Prostate gland (tissue), 2 donors: ENCODE measurements around the gene PGBD1. TPM values are rescaled to one million over a fixed set of nuclear protein-coding genes. Genes with fewer than 3 reads are reported as not detected.

Experiments
- DNase-seq: peaks from one replicate; pipeline ENCODE4 v3.0.0-alpha.2; 2019; ENCODE audit warnings: low spot score
- H3K27ac ChIP-seq, 2 donors: fragments of 200-600 bp; sonication (generic); 2 replicates each; pipeline ENCODE4 v1.5.1; 2017 to 2019
- H3K27me3 ChIP-seq: fragments of 200-600 bp; sonication (generic); replicated peaks from 2 replicates; pipeline ENCODE4 v1.5.1; 2019; ENCODE audit not compliant: insufficient read depth
- H3K36me3 ChIP-seq, 2 donors: fragments of 200-600 bp; sonication (generic); 1 replicate in 1 of 2; 2 replicates in 1 of 2; pipeline versions ENCODE4 v1.5.1 to v1.8.1; 2017 to 2019
- H3K4me1 ChIP-seq: fragments of 200-600 bp; sonication (generic); replicated peaks from 2 replicates; pipeline ENCODE4 v1.5.1; 2019
- H3K4me3 ChIP-seq, 2 donors: fragments of 200-600 bp; sonication (generic); 2 replicates each; pipeline ENCODE4 v1.5.1; 2017 to 2019
- H3K9me3 ChIP-seq: fragments of 200-600 bp; sonication (generic); 2 replicates; pipeline ENCODE4 v1.5.1; 2017
- POLR2A ChIP-seq: fragments of 450-650 bp; IDR thresholded peaks from one replicate; pipeline ENCODE4 v1.6.1; 2016; ENCODE audit warnings: antibody characterized with exemption, mild to moderate bottlenecking
- POLR2AphosphoS5 ChIP-seq: sonication (generic); formaldehyde crosslinking; IDR thresholded peaks from one replicate; pipeline ENCODE4 v1.6.1; 2017; ENCODE audit warnings: antibody characterized with exemption
- WGBS: methylation state at CpG from one replicate; pipeline ENCODE4 v1.1.5; 2018; 5-methylcytosine and 5-hydroxymethylcytosine counted together
- intact Hi-C: fragments of 100-400 bp; cut with DNase I; formaldehyde crosslinking; loops from one replicate; pipeline ENCODE4 v1.14.2; 2022
- total RNA-seq, 2 donors: library from RNA; depleted of rRNA; stranded (reverse); fragments of >200 nt; gene quantifications; one replicate each; pipeline ENCODE4 v1.1.0, GENCODE V29; 2016
- TF ChIP-seq, protein P1 (sequence below), 4 experiments: fragments of 200-600 bp in 2 of 4; fragments of 450-650 bp in 2 of 4; sonication (generic) in 2 of 4; IDR thresholded peaks; 1 replicate in 3 of 4; 2 replicates in 1 of 4; pipeline ENCODE4 v1.5.1; 2016 to 2019; ENCODE audit warnings: antibody characterized with exemption in 4 of 4, mild to moderate bottlenecking in 2 of 4, moderate library complexity in 2 of 4

Gene PGBD1
- total RNA-seq, 2 donors from 2014 or later = 4.2 to 4.6 TPM

DNA sequence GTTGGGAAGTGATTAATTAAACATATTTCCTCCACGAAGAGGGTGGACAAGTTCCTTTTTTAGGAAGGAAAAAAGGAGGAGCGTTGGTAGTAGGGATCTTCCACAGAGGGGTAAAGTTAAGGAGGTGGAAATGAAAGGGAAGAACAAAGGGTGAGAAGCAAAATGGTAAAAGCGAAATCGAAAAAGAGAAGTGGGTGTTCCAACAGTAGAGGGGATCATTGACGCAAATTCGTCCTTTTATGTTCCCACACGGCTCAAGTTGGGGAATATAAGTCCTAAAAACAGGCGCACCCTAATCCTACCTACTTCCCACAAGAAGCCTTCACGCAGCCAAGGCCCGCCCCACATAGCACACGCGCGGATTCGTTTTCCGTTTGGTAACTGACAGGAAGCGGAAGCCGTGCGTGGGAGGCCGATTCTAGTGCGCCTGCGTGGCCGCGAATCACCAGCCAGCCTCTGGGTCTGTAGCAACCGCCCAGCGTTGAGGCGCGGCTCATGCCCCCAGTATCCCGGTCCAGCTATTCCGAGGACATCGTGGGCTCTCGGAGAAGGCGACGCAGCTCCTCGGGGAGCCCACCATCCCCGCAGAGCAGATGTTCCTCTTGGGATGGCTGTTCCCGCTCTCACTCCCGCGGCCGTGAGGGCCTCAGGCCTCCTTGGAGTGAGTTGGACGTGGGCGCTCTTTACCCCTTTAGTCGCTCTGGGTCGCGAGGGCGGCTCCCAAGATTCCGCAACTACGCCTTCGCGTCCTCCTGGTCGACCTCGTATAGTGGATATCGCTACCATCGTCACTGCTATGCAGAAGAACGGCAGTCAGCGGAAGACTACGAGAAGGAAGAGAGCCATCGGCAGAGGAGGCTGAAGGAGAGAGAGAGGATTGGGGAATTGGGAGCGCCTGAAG lies 22.2 kb upstream of the PGBD1 start, which contains the start of gene NKAPL:
TSS of gene NKAPL (plus strand) at position 421 of the 901 bp plus-strand sequence. CDS start at position 496, 75 bp downstream.
- peak; percentile 30 for TF ChIP-seq POLR2AphosphoS5
- no peak for TF ChIP-seq POLR2A
- Histone ChIP-seq H3K4me3 (peak within 1 kb of the TSS; percentile 11 to 15), H3K27me3 (no peaks in the 10 kb centered on the region), H3K27ac (no peak within 1 kb of the TSS), H3K9me3 (no peaks in the 10 kb centered on the region), H3K36me3 (no peaks in the 10 kb centered on the region), H3K4me1 (no peaks in the 10 kb centered on the region)
- 38% methylated on average over 58 of the region's 58 CpGs for WGBS
- intact Hi-C loops = loop anchor here (10.0 kb wide), 1 partner anchor 124 kb away; no protein-coding TSS in a partner anchor
- no peak for DNase-seq

DNA sequence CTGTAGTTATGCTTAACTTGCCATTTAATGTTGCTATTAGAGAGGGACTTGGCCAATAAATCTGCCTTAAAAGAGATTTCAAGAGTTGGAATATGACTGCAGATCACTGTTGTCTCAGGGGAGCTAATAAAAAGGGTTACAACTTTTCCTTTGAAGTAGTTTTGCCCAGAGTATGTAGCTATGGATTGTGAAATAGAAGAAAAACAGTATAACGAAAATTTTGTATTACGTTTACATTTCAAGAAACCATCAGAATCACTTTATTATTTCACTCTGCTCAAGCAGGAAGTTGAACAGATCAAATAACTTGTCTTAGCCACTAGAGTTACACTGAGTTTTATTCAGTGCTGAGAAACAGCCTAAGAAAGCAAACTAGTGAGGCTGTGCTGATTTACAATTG lies 17.4 kb upstream of the PGBD1 start:
- no peak for TF ChIP-seq POLR2A
- no peak for TF ChIP-seq POLR2AphosphoS5
- TF ChIP-seq, protein P1, sequence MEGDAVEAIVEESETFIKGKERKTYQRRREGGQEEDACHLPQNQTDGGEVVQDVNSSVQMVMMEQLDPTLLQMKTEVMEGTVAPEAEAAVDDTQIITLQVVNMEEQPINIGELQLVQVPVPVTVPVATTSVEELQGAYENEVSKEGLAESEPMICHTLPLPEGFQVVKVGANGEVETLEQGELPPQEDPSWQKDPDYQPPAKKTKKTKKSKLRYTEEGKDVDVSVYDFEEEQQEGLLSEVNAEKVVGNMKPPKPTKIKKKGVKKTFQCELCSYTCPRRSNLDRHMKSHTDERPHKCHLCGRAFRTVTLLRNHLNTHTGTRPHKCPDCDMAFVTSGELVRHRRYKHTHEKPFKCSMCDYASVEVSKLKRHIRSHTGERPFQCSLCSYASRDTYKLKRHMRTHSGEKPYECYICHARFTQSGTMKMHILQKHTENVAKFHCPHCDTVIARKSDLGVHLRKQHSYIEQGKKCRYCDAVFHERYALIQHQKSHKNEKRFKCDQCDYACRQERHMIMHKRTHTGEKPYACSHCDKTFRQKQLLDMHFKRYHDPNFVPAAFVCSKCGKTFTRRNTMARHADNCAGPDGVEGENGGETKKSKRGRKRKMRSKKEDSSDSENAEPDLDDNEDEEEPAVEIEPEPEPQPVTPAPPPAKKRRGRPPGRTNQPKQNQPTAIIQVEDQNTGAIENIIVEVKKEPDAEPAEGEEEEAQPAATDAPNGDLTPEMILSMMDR (IDR thresholded peaks at IDR 0.05) = no peak
- Histone ChIP-seq H3K27ac (no peak overlapping the region), H3K27me3 (no peaks in the 10 kb centered on the region), H3K36me3 (no peaks in the 10 kb centered on the region), H3K4me3 (no peak overlapping the region), H3K4me1 (no peaks in the 10 kb centered on the region), H3K9me3 (no peaks in the 10 kb centered on the region)
- no peak for DNase-seq
- 20% methylated on average over 2 of the region's 2 CpGs for WGBS
- intact Hi-C loops = no loop called here

DNA sequence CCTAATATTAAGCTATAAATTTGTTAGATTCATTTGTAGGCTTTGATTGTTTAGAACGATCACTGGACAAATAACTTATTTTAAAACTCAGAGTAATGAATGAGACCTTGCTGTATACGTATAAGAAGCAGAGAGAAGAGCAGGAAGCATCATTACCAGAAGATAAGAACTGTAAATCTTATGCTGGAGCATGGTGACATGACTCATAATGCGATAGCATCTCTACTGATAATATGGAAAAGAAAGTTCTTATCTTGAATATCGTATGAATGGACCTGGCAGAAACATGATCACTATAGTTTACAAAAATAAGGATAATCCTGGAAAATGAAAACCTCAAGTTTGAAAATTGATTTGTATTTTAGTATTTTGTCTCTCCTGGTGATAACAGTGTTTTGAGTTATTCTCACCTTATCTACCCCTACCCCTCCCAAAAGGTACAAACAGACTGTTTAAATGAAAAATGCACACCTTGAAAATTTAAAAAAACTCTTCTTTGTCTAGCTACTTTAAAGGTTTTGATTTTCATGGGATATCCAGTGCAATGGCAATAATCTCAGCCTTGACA lies 16.5 kb upstream of the PGBD1 start:
- DNase-seq = no peak
- Histone ChIP-seq H3K27ac (no peak overlapping the region), H3K4me3 (no peak overlapping the region), H3K36me3 (no peaks in the 10 kb centered on the region), H3K9me3 (no peaks in the 10 kb centered on the region), H3K27me3 (no peaks in the 10 kb centered on the region), H3K4me1 (no peaks in the 10 kb centered on the region)
- intact Hi-C loops = loop anchor here (5.0 kb wide), 1 partner anchor 72 kb away; the partner anchor contains the start of gene ZSCAN31
- WGBS = 56% methylated on average over 4 of the region's 4 CpGs
- TF ChIP-seq POLR2AphosphoS5 (no peak), POLR2A (no peak)
- TF ChIP-seq, protein P1 (IDR thresholded peaks at IDR 0.05) = no peak

- H3K4me3 ChIP-seq = peak overlapping the region; percentile 53 to 54
- no peaks in the 10 kb centered on the region for H3K4me1 ChIP-seq
- intact Hi-C loops = loop anchor here (5.0 kb wide), 1 partner anchor 71 kb away; the partner anchor contains the start of gene ZSCAN31
- no peaks in the 10 kb centered on the region for H3K36me3 ChIP-seq
- no peaks in the 10 kb centered on the region for H3K27me3 ChIP-seq
- DNase-seq = no peak
- no peaks in the 10 kb centered on the region for H3K9me3 ChIP-seq
- peak overlapping the region; percentile 73 to 80 for H3K27ac ChIP-seq
- 6% methylated on average over 5 of the region's 5 CpGs for WGBS
- no peak for TF ChIP-seq POLR2AphosphoS5
Observed at GRCh38 chr6:28266563-28266961, 14.8 kb upstream of the PGBD1 start.

DNA sequence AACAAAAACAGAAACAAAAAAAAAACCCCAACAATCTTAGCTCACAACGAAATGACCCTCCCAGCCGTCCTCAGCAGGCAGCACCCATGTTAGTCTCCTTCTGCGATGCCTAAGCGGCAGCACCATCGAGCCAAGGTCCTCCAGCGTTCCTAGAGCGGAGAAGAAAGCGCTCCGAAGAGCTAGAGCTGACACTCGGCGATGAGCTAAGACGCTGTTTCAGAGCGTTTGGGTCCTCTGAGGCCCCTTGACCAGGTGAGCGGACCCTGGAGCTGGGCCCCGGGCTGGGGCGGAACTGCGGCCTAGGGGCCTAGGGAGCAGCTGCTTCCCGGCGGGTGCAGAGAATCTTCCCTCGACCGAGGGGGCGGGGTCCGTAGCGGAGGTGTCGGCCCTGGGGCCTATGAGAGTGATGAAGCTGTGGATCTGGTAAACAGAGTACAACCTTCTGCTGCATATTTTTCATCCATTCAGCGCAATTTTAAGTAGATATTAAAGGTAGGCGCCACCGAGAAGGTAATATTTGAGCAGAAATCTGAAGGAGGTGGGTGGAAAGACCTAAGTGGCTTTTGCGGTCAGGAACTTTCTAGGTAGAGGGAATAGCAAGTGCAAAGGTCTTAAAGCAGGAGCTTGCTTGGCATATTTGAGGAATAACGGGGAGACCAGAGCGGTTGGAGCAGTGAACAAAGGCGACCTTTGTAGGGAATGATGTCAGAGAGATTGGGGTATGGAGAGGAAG lies 14.2 kb upstream of the PGBD1 start, which contains the start of gene ZSCAN26:
TSS of gene ZSCAN26 (plus strand) at position 182 of the 733 bp plus-strand sequence. CDS start 4,777 bp downstream, outside the sequence.
- Histone ChIP-seq H3K4me3 (peak within 1 kb of the TSS; percentile 53 to 54), H3K4me1 (no peaks in the 10 kb centered on the region), H3K36me3 (no peaks in the 10 kb centered on the region), H3K9me3 (no peaks in the 10 kb centered on the region), H3K27ac (peak within 1 kb of the TSS; percentile 73 to 80), H3K27me3 (no peaks in the 10 kb centered on the region)
- TF ChIP-seq, protein P1 (IDR thresholded peaks at IDR 0.05) = no peak
- TF ChIP-seq POLR2AphosphoS5 = peak; percentile 66
- peak; percentile 31 for TF ChIP-seq POLR2A
- WGBS = under 1% methylated on average over 32 of the region's 32 CpGs
- intact Hi-C loops = loop anchor here (5.0 kb wide), 1 partner anchor 70 kb away; the partner anchor contains the start of gene ZSCAN31
- peak; percentile 65 for DNase-seq
